Measurements from ENCODE around the gene MYO18A.
"Not testable (repeated sequence)": the region's sequence is repeated elsewhere in the genome, so short reads cannot be mapped to it uniquely, and the experiment has no call there.

The MYO18A gene

DNA sequence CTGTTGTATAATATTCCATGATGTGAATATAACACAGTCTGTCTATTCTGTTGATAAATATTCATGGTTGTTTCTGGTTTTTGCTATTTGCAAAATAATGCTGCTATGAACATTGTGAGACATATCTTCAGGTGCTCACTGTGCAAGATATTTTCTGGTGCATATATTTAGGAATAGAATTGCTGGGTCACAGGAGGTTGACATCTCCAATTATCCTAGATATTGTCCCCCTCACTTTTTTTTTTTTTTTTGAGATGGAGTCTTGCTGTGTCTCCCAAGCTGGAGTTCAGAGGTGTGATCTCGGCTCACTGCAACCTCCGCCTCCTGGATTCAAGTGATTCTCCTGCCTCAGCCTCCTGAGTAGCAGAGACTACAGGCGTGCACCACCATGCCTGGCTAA is 14.5 kb upstream of the MYO18A start:
- no peak for DNase-seq (ENCODE audit: low read depth in 1 of 2, low spot score in 1 of 2)

DNA sequence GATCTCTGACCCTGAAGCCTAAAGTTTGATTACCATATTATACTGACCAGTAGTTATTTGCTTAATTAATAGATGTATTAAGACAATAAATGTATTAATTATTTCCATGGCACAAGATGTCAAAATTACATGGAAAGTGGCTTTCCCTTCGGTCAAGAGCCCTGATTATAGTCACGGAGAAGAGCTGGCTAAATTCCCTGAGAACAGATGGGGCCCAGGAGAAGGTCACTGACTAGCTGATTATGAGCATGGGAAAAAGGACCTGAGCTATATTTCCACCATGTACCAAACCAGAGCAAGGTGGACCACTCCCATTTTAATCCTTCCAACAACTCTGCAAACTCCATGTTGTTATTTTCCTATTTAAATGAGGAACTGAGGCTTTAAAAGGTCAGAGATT is 12.9 kb upstream of the MYO18A start:
- no peak for DNase-seq (ENCODE audit: low read depth in 1 of 2, low spot score in 1 of 2)

DNA sequence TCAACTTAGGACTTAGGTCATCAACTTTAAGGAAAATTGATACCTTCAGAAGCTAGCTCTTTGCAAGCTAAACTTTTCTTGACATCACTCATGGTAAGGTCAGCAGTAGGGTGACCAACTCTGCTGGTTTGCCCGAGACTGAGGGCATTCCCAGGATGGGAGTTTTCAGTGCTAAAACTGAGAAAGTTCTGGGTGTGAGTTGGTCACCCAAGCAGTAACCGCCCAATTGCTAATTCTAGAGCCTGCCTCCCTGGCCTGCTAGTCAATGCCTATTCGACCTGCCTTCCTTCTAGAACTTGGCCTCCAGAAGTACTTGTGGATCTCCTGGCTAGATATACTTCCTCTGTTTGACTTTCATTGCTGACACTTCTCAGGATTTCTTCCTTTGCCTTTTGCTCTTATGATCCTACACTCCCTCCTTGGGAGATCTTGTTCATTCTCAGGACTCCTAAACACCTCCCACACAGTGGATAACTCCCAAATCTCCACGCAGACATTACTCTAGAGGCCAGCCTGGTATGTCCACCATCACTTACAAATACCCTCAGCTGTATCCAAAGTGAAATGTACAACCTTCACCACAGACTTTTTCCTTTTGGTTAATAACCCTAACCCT is 10.5 kb upstream of the MYO18A start:
- no peak for DNase-seq (ENCODE audit: low read depth in 1 of 2, low spot score in 1 of 2)

DNA sequence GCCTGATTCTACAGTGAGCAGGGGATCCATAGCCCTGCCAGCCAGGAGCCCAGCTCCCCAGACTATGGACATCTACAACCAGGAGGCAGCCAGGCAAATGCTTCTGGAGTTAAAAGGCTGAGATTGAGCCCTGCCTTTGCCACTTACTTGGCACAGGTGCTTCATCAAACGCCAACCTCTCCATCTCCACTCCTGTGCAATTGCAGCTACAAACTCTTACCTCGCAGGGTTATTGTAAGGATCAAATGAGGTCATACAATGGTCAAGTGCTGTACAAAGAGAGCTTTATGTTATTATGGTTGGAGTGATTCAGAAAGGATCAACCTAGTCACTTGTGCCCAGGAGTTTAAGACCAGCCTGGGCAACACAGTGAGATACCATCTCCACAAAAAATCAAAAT is 9.8 kb upstream of the MYO18A start:
- DNase-seq (ENCODE audit: low read depth in 1 of 2, low spot score in 1 of 2) = no peak

DNA sequence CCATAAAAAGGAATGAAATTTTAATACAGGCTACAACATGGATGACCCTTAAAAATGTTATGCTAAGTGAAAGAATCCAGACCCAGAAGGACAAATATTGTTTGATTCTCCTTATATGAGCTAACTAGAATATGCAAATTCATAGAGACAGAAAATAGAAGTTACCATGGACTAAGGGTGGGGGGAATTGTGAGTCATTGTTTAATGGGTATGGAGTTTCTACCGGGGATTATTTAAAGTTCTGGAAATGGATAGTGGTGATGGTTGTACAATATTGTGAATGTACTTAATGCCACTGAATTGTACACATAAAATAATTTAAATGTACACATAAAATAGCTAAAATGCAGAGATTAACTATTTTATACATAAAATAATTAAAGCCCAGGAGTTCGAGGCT is 9.2 kb upstream of the MYO18A start:
- no peak for DNase-seq (ENCODE audit: low read depth in 1 of 2, low spot score in 1 of 2)

DNA sequence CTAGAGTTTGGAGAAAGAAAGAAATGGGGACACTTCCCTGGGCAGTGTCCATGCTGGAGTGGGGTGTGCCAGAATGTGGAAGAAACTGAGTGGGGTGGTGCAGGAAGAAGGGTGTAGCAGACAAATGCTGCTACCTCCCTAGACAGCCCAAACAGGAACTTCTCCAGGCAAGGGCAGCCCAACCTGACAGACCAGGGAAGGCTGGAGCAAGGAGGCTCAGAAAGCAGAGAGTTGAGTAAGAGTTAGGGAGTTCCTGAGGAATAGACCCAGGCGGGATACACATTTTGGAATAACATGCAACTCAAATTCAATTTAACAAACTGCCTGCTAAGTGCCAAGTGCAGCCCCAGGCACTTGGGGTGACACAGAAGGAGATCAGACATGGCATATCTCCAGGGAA is 1.0 kb upstream of the MYO18A start:
- DNase-seq (ENCODE audit: low read depth in 1 of 2, low spot score in 1 of 2) = no peak

DNA sequence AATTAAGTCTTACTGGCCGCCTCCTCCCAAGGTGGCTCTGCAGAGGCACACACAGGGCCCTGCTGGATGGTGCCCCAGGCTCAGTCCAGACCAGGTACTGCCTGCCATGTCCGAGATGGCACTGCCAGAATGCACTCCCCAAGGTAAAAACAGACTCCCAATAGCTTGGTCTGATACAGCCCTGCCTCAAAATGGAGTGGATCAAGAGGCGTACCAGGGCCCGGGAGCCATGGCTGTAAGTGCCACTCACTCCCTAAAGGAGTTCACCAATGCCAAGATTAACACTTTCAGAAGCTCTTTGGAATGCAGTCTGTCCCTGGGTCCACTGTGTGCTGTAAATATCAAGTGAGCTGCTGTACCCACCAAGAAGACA is 576 bp upstream of the MYO18A start:
- no peak for DNase-seq (ENCODE audit: low read depth in 1 of 2, low spot score in 1 of 2)

DNA sequence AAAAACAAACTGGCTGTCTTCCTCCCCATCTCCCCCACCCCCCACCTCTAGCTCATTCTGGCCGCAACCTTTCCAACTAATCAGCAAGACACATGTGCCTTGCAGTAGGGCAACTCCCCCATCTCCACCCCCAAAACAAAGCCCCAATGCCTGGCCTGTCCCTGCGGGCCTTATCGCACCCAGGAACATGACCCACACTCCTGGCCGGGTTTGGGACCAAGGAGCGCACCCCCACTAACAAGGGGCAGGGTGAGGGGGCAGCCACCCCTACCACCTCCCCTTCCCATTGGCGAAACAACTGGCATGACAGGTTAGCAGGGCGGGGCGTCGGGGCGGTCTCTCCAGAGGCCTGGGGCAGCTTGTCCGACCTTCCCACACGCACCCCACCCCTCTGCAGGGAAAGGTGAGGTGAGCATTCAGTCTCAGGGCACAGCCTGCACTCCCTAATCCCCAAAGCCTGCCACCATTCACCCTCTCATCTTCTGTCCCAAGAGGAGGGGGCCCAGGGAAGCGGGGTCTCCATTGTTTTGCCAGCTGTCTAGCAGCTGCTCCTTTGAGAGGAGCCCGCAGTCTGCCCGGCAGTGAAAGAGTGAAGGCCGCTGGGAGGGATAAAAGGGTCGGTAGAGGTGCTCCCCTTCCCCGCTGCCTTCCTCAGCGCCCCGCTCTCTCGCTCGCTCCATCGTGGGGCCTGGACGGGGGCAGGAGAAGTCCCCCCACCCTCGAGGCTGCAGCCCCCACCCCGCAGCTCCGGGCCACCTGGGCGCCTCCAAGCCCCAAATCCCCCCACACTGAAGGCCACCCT is 765 bp downstream of the MYO18A start:
- DNase-seq (ENCODE audit: low read depth in 1 of 2, low spot score in 1 of 2) = no peak

DNA sequence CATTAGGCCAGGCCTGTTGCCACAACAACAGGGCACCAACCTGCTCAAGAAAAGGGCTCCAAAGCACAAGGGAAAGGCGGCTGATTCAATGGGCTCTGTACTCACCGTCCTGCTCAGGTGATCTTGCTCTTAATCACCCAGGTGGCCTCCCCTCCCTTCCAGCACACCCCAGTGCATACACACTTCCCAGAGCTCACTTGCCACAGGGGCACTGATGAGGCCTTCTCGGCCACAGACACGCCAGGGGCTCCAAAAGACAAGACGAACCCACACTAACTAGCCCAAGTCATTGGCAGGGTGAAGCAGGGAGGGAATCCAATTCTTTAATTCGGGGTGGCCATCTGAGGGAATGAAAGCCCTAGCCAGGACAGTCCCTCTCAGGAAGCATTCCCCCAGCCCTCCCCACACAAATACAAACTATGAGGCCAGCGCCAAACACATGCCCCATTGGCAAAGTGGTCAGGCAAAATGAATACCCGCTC is 1.4 kb downstream of the MYO18A start:
- DNase-seq (ENCODE audit: low read depth in 1 of 2, low spot score in 1 of 2) = no peak

DNA sequence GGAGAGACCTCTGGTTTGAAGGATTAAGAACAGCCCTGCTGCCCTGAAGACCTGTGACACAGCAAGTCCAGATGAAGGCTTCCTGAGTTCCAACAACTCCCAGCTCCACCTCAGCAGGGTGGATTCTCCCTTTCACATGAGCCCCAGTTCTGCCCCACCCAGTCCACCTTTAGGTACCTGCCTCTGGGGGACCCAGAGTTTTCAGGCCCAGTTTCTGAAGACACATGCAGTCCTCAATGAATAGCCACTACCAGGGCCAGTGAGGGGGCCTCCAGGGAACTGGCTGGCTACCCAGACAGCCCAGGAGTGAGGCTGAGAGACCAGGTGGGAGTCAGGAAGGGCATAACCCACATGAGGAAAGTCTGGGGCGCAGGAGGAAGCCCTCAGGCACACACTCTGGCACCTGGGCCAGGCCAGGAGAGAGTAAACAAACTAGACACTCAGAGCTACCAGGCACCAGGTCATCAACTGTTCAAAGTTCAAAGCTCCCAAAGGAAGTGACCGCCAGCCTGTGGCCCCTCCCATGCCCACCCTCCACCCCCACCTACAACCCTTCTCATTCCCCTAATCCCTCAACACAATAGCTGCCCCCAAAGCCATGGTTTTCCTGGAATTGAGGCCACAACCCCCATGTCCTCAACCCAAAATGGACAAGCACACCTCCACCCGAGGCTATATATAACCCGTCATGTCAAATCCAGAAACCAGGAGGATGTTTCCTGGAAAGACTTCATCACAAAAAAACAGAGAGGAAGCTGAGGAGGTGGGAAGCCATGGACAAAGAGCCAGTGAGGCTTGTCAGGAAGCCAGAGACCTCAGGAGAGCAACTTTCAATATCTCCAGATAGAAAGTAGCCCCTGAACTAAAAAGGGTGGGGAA is 2.1 kb downstream of the MYO18A start:
- DNase-seq (ENCODE audit: low read depth in 1 of 2, low spot score in 1 of 2) = no peak

DNA sequence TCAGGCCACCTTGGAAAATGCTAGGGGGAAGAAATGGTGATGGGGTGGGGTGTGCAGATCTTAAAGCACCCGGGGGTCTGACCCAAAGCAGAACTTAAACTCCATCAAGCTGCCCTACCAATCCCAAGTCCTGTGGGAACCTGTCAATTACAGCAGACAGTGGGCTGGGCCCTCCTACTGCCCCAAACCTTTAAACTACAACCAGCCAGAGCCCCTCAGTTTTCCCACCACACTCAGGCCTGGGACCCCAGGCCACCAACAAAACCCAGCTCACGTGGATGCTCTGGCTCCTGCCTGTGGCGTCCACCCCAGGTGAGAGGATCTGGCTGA is 2.7 kb downstream of the MYO18A start:
- no peak for DNase-seq (ENCODE audit: low read depth in 1 of 2, low spot score in 1 of 2)

DNA sequence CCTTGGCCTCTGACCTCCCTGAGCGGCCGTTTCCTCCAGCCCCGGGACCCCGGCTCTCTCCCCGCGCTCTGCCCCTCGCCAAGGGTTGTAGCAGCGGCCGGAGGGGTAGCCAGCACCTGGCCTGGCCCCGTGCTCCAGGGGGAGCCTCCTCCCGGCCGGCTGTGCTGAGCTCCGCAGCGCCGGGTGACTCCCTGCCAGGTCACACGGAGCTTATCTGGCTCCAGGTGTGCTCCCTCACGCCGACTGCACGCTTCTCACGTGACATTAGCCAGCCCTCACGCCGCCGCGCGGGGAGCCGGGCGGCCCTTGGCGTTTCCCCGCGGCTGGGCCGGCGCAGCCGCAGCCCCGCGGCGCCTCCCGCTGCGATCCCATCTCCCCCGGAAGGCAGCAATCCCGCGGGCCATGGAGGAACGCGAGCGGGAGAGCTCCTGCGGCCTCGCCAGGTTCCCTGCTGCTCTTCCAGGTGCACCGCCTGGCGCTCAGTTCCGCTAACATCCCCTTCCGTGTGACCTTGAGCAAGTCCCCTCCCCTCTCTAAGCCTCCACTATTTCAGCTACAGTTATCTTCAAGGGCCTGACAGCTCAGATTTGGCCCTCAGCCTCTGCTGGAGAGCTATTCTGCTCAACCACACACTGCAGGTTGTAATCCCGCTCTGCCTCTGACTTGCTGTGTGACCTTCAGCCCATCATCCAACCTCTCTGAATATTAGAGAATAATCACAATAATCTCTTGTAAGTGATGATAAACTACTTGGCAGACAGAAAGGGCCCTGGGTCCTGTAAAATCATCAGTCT is 3.4 kb downstream of the MYO18A start:
- peak; percentile 18 to 44 for DNase-seq (ENCODE audit: low read depth in 1 of 2, low spot score in 1 of 2)

DNA sequence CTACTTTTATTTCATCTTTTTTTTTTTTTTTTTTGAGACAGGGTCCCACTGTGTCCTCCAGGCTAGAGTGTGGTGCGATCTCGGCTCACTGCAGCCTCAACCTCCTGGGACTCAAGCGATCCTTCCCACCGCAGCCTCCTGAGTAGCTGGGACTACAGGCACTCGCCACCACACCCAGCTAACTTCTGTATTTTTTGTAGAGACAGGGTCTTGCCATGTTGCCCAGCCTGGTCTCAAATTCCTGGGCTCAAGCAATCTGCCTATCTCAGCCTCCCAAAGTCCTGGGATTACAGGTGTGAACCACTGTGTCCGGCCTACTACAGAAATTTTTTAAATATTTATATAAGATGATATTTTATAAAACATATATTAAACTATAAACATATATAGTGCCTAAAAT is 4.8 kb downstream of the MYO18A start:
- DNase-seq (ENCODE audit: low read depth in 1 of 2, low spot score in 1 of 2) = no peak

DNA sequence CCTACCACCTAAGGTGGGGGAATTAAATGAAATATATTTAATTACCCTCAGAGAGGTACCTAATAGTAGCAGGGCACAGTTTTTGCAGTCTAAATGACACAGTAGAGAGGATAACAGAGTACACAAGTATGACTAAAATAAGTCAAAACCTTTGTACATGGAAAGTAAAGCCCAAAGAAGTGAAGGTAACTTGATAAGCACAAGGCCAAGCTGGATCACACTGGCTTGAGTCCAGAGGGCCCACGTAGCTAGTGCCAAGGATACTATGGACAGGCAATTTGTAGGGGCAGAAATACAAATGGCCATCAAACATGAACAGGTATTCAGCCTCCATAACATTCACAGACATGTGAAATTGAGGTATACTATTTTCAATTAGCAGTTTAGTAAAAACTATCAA is 7.6 kb downstream of the MYO18A start:
- no peak for DNase-seq (ENCODE audit: low read depth in 1 of 2, low spot score in 1 of 2)

DNA sequence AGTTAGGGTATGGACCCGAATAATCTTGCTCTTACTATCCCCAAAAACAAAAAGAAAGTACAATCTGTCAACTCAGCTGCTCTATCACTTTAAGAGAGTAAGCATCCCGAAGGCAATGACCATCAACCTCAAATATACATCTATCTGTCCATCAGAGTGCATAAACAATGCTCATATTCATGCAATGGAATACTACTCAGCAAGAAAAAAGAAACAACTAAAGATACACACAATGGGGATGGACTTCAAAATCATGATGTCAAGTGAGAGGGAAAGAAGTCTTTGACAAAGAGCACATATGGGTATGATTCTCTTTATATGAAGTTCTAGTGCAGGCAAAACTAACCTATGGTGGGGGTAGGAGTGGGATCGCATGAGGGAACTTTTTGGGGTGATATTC is 9.5 kb downstream of the MYO18A start:
- DNase-seq (ENCODE audit: low read depth in 1 of 2, low spot score in 1 of 2) = no peak

DNA sequence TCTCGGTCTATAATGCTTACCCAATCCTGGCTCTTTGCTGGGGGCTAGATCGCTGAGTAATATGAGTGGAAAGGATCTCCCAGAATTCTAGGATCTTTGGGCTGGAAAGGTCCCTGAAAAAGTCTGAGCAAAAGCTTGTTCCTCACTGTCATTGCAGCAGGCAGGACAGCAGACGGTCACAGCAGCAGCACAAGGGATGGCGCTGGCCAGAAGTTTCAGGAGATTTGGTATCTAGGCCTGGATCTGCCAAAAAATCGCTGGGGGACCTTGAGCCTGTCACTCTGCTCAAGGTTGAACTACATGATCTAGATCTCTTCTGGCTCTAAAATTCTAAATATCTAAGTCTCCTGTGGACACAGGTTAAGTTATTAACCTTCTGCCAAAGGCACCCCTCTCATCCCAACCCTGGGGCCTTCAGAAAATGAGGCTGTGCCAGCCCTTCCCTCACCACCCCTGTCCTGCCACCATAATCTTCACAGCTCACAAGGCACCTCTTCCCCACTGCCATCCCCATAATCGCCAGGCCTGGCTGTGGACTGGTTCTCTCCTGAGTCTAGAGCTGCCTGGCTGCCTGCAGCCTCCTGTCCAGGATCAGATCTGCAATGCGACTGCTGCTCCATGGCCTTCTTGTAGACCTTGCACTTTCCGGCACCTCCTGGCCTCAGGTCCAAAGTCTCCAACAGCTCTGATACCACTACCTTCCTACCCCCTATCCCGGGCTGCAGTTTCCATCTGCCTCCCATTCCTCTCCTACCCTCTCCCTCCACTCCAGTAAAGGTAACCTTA is 10.2 kb downstream of the MYO18A start:
- no peak for DNase-seq (ENCODE audit: low read depth in 1 of 2, low spot score in 1 of 2)

DNA sequence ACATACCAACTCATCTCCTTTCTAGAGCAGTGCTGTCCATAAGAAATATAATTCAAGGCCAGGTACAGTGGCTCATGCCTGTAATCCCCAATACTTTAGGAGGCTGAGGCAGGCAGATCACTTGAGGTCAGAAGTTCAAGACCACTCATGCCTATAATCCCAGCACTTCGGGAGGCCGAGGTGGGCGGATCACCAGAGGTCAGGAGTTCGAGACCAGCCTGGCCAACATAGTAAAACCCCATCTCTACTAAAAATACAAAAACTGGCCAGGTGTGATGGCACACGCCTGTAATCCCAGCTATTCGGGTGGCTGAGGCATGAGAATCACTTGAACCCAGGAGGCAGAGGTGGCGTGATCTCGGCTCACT is 11.5 kb downstream of the MYO18A start:
- DNase-seq (ENCODE audit: low read depth in 1 of 2, low spot score in 1 of 2) = not testable (repeated sequence)

DNA sequence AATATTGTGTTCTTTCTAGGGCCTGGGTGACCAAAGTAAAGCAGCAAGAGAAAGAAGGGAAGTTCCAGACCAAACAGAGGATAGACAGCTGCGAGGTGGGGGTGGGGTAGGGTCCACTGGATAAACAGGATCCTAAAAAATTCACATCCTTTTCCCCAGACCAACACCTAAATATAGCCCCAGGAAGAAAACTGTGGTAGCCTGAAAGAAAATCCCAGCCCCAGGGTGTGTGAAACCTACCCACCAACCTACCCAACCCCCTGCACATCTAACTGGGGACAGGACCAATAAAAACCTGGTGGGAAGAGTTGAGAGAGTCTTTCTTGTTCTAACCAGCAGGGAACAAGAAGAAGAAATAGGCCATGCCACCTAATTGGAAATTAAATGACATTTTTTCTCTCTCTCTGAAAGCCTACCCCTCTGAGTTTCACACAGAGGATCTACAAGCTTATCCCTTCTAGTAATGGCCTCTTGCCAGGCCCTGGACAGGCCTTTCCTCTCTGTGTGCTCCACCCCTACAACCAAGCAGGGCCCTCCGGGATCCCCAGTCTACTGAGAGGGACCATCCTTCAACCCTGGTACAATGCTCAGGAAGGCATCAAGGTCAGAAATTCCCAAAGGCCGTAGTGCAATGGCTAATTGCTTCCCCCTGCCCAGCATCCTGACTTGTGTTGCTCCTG is 12.0 kb downstream of the MYO18A start:
- DNase-seq (ENCODE audit: low read depth in 1 of 2, low spot score in 1 of 2) = no peak

DNA sequence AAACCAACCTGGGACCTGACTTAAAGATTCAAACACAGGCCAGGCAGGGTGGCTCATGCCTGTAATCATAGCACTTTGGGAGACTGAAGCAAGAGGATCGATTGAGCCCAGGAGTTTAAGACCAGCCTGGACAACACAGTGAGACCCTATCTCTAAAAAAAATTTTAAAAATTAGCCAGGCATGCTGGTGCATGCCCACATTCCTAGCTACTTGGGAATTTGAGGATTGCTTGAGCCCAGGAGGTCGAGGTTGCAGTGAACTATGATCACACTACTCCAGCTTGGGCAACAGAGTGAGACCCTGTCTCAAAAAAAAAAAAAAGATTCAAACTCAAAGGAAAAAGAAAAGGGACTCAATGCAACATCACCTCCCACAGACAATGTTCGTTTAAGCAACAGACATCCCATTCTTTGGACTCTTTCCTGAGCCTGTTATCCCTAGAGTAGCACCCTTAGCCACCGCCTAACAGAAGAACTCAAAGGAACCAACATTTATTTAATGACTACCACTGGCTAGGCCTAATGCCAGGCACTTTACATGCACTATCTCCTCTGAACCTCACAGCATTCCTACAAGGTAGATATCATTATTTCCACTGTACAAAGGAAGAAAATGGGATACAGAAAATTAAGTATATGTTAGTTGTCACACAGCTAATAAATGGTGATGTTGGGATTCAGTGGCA is 12.7 kb downstream of the MYO18A start:
- no peak for DNase-seq (ENCODE audit: low read depth in 1 of 2, low spot score in 1 of 2)

Measured in stimulated activated CD4-positive, alpha-beta T cell treated with anti-CD3 and anti-CD28 coated beads, Interleukin-15, amount 100 ng/mL, for 1 hour (primary cell).